ENCODE measurements around the gene PLVAP. TPM values are rescaled to one million over a fixed set of nuclear protein-coding genes. Genes with fewer than 3 reads are reported as not detected.

The PLVAP gene
- total RNA-seq, 1 donor, result 0.09 TPM

- DNase-seq (ENCODE audit: low read depth), result no peak
- no peak overlapping the region for H3K4me3 ChIP-seq (ENCODE audit: low read depth, low read length)
- TF ChIP-seq CTCF (IDR thresholded peaks at IDR 0.05; ENCODE audit: insufficient read depth, low read length), result no peak
Observed at GRCh38 chr19:17347877-17348276, 29.3 kb downstream of the PLVAP start.

GRCh38 chr19:17347361-17347760, 29.8 kb downstream of the PLVAP start:
- DNase-seq (ENCODE audit: low read depth), result peak; percentile 66
- no peak overlapping the region for H3K4me3 ChIP-seq (ENCODE audit: low read depth, low read length)
- TF ChIP-seq CTCF (IDR thresholded peaks at IDR 0.05; ENCODE audit: insufficient read depth, low read length), result no peak

DNA sequence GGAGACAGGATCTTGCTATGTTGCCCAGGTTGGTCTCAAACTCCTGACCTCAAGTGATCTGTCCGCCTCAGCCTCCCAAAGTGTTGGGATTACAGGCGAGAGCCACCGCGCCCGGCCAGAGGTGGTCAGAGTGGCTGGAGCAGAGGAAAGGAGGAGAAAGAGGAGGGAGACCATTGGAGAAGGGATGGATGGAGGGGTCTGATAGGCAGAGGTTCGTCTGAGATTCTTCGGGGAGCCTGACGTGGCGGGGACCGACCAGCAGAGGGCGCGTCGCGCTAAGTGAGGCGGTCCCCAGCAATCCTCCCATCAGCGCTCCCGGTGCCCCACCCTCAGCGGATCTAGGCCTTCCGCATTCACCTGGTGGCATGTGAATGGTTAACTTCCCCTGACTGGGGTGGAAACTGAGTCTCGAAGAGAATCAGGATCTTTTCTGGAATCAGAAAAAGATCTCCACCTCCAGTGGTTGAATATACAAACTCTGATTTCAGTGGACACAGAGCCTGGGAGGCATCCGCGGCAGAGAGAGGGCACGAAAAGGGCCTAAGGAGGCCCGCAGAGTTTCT, 31.0 kb downstream of the PLVAP start:
- peak; percentile 96 for TF ChIP-seq CTCF (IDR thresholded peaks at IDR 0.05; ENCODE audit: insufficient read depth, low read length)
- peak; percentile 64 for DNase-seq (ENCODE audit: low read depth)
- H3K4me3 ChIP-seq (ENCODE audit: low read depth, low read length), result no peak overlapping the region

DNA sequence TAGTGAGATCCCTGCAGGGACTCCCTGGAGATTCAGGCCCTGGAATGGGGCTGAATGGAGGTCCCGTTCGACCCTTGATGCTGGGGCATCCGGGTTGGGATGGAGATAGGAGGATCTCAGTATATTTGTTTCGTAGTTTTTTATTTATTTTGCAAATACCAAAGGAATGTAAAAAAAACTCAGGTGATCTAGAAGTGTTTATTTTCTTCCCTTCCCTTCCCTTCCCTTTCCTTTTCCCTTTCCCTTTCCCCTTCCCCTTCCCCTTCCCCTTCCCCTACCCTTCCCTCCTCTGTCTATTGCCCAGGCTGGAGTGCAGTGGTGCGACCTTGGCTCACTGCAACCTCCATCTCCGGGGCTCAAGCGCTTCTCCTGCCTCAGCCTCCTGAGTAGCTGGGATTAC, 35.3 kb downstream of the PLVAP start:
- no peak for TF ChIP-seq CTCF (IDR thresholded peaks at IDR 0.05; ENCODE audit: insufficient read depth, low read length)

DNA sequence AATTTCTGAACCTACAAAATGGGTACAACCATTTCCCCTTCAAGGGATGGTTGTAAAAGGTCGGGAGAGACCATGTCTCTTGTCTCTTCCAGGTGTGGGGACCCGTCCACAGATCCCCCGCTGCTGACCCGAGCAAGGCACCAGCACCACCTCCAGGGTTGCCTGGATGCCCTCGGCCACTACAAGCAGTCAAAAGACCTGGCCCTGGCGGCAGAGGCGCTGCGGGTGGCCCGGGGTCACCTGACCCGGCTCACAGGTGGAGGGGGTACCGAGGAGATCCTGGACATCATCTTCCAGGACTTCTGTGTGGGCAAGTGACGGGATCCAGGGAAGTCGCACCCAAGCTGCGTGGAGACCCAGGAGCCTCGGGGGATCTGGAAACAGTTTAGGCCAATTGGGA, 35.8 kb downstream of the PLVAP start:
- no peak for DNase-seq (ENCODE audit: low read depth)
- H3K4me3 ChIP-seq (ENCODE audit: low read depth, low read length), result no peak overlapping the region
- no peak for TF ChIP-seq CTCF (IDR thresholded peaks at IDR 0.05; ENCODE audit: insufficient read depth, low read length)

More for the DNA sequence above, 35.3 kb downstream of the PLVAP start:
- H3K4me3 ChIP-seq (ENCODE audit: low read depth, low read length), result no peak overlapping the region
- no peak for DNase-seq (ENCODE audit: low read depth)

DNA sequence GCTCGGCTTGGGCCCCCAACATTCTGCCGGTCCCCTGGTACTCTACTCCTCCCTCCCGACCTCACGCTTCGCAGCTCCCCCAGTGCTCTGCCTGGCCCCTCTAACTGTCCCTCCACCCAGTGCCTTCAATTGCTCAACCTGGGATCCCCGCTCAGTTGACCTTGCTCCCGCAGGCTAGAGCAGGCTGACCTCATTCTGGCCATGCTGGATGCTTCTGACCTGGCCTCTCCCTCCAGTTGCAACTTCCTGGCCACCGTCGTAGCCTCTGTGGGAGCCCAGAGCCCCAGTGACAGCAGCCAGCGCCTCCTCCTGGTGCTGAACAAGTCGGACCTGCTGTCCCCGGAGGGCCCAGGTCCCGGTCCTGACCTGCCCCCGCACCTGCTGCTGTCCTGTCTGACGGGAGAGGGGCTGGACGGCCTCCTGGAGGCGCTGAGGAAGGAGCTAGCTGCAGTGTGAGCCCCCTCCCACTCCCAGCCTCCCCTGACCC, 36.2 kb downstream of the PLVAP start:
- DNase-seq (ENCODE audit: low read depth), result no peak
- H3K4me3 ChIP-seq (ENCODE audit: low read depth, low read length), result no peak overlapping the region
- no peak for TF ChIP-seq CTCF (IDR thresholded peaks at IDR 0.05; ENCODE audit: insufficient read depth, low read length)

All from fibroblast of the aortic adventitia (primary cell).